ENCODE results near the gene DHRS1. TPM values are rescaled to one million over a fixed set of nuclear protein-coding genes. Genes with fewer than 3 reads are reported as not detected.

The DHRS1 gene
- total and polyA plus RNA-seq, 8 donors: 24.9 to 55.5 (median 42.6) TPM

GRCh38 chr14:24264298-24264697 is 35.3 kb downstream of the DHRS1 start:
- Histone ChIP-seq H3K4me1 (no peaks in the 10 kb centered on the region), H3K4me3 (no peak overlapping the region), H3K9me3 (no peaks in the 10 kb centered on the region), H3K36me3 (peaks cover 0 to 45% of the 10 kb centered on the region in 2 donors), H3K27ac (no peak overlapping the region), H3K27me3 (no peaks in the 10 kb centered on the region)
- intact Hi-C loops (cut with DNase I): no loop called here
- DNase-seq (no peak), ATAC-seq (peak; percentile 4)
- TF ChIP-seq CTCF (IDR thresholded peaks at IDR 0.05): no peak

- intact Hi-C loops (cut with DNase I): no loop called here
- H3K4me1 ChIP-seq: no peaks in the 10 kb centered on the region
- H3K36me3 ChIP-seq: peaks cover 0 to 40% of the 10 kb centered on the region in 2 donors
- ATAC-seq (no peak), DNase-seq (no peak)
- H3K27me3 ChIP-seq: no peaks in the 10 kb centered on the region
- H3K27ac ChIP-seq: no peak overlapping the region
- H3K4me3 ChIP-seq: no peak overlapping the region
- no peak for TF ChIP-seq CTCF (IDR thresholded peaks at IDR 0.05)
- H3K9me3 ChIP-seq: no peaks in the 10 kb centered on the region
Measured at GRCh38 chr14:24263848-24264247, 35.7 kb downstream of the DHRS1 start.

- intact Hi-C loops (cut with DNase I): no loop called here
Measured at GRCh38 chr14:24262821-24263733, 36.5 kb downstream of the DHRS1 start, which contains the start of gene TGM1. Gene TGM1 (minus strand): TSS chr14:24263177. CDS start chr14:24262352, 825 bp downstream.

GRCh38 chr14:24261969-24262327 is 37.6 kb downstream of the DHRS1 start:
- no peaks in the 10 kb centered on the region for H3K9me3 ChIP-seq
- H3K4me1 ChIP-seq: no peaks in the 10 kb centered on the region
- DNase-seq (no peak), ATAC-seq (no peak)
- peaks cover 0 to 25% of the 10 kb centered on the region in 2 donors for H3K36me3 ChIP-seq
- no peaks in the 10 kb centered on the region for H3K27me3 ChIP-seq
- TF ChIP-seq CTCF (IDR thresholded peaks at IDR 0.05): no peak
- no peak overlapping the region for H3K4me3 ChIP-seq
- no peak overlapping the region for H3K27ac ChIP-seq
- intact Hi-C loops (cut with DNase I): no loop called here

More at GRCh38 chr14:24262821-24263733, 36.5 kb downstream of the DHRS1 start, which contains the start of gene TGM1:
- DNase-seq: no peak
- Histone ChIP-seq H3K27ac (no peak within 1 kb of the TSS), H3K4me3 (no peak within 1 kb of the TSS), H3K9me3 (no peaks in the 10 kb centered on the region), H3K27me3 (no peaks in the 10 kb centered on the region), H3K36me3 (peaks cover 0 to 34% of the 10 kb centered on the region in 2 donors), H3K4me1 (no peaks in the 10 kb centered on the region)
- no peak for TF ChIP-seq CTCF (IDR thresholded peaks at IDR 0.05)
- ATAC-seq: no peak

GRCh38 chr14:24261256-24261968 is 38.2 kb downstream of the DHRS1 start:
- Histone ChIP-seq H3K4me1 (no peaks in the 10 kb centered on the region), H3K36me3 (peaks cover 0 to 19% of the 10 kb centered on the region in 2 donors), H3K27ac (no peak overlapping the region), H3K9me3 (no peaks in the 10 kb centered on the region), H3K27me3 (no peaks in the 10 kb centered on the region), H3K4me3 (no peak overlapping the region)
- DNase-seq (no peak), ATAC-seq (no peak)
- intact Hi-C loops (cut with DNase I): no loop called here
- no peak for TF ChIP-seq CTCF (IDR thresholded peaks at IDR 0.05)

Data from left lung (tissue), 10 donors.